Ascending aorta (tissue), 2 donors: ENCODE results near the gene MLLT11. TPM values are rescaled to one million over a fixed set of nuclear protein-coding genes. Genes with fewer than 3 reads are reported as not detected.

Experiments used
- DNase-seq, 2 donors: peaks; one replicate each; pipeline ENCODE4 v3.0.0-alpha.2; 2019; ENCODE audit warnings: low spot score in 2 of 2
- H3K27ac ChIP-seq, 2 donors: fragments of 200-600 bp; sonication (generic); one replicate each; pipeline ENCODE4 v1.5.1; 2016 to 2017; ENCODE audit warnings: mild to moderate bottlenecking in 1 of 2
- H3K27me3 ChIP-seq: fragments of 200-600 bp; sonication (generic); one replicate; pipeline ENCODE4 v1.5.1; 2017
- H3K36me3 ChIP-seq, 2 donors: fragments of 200-600 bp; sonication (generic); one replicate each; pipeline ENCODE4 v1.5.1; 2016
- H3K4me1 ChIP-seq, 2 donors: fragments of 200-600 bp; sonication (generic); one replicate each; pipeline ENCODE4 v1.5.1; 2016 to 2017; ENCODE audit warnings: mild to moderate bottlenecking in 1 of 2
- H3K4me3 ChIP-seq, 2 donors: fragments of 200-600 bp; sonication (generic); one replicate each; pipeline ENCODE4 v1.5.1; 2016 to 2017; ENCODE audit warnings: mild to moderate bottlenecking in 1 of 2
- H3K9me3 ChIP-seq, 2 donors: fragments of 200-600 bp; sonication (generic); one replicate each; pipeline ENCODE4 v1.5.1; 2016
- CTCF ChIP-seq, 3 experiments: fragments of 200-600 bp in 2 of 3; fragments of 450-650 bp in 1 of 3; sonication (generic) in 2 of 3; IDR thresholded peaks; one replicate each; pipeline ENCODE4 v1.5.1; 2016 to 2019; ENCODE audit warnings: antibody characterized with exemption in 3 of 3, mild to moderate bottlenecking in 1 of 3, moderate library complexity in 1 of 3
- intact Hi-C: fragments of 100-400 bp; cut with DNase I; formaldehyde crosslinking; loops from one replicate; pipeline ENCODE4 v1.15.1; 2023
- total RNA-seq: library from RNA; depleted of rRNA; stranded (reverse); fragments of >200 nt; gene quantifications from one replicate; pipeline ENCODE4 v1.1.0, GENCODE V29; 2016

Gene MLLT11
- total RNA-seq, 1 donor from 2014 or later = 3.6 TPM

DNA sequence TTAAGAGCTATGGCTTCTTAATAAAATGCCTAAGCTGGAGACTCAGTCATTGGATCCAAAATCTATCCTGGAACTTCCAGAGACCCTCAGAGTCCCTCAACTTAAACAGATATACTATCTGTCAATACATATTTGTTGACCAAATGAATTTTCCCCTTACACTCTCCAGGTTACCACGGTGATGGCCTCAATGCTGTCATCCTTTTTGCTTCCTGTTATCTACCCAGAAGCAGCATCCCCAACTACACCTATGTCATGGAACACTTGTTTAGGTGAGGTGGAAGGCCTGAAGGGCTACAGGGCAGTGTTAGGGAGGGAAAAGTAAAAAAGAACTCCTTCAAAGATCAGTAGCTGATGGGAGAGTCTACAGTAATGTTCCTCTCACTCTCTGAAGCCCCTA lies 17.0 kb upstream of the MLLT11 start:
- H3K9me3 ChIP-seq = no peaks in the 10 kb centered on the region
- no peak for DNase-seq
- H3K36me3 ChIP-seq = no peaks in the 10 kb centered on the region
- TF ChIP-seq CTCF (IDR thresholded peaks at IDR 0.05) = no peak
- no peak overlapping the region for H3K4me3 ChIP-seq
- intact Hi-C loops = no loop called here
- no peaks in the 10 kb centered on the region for H3K4me1 ChIP-seq
- H3K27ac ChIP-seq = no peak overlapping the region
- H3K27me3 ChIP-seq = no peaks in the 10 kb centered on the region

DNA sequence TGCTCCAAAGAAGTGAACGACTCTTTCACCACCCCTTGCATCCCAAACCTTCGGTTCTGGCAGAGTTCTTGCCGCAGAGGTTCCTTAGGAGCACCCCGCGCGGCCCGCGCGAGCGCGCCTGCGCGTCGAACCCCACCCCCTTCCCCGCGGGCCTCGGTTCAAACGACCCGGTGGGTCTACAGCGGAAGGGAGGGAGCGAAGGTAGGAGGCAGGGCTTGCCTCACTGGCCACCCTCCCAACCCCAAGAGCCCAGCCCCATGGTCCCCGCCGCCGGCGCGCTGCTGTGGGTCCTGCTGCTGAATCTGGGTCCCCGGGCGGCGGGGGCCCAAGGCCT lies 12.6 kb upstream of the MLLT11 start, which contains the start of gene C1orf56:
Gene C1orf56 (plus strand): TSS at position 161 of the 334 bp plus-strand sequence. CDS start 97 bp downstream, at position 258.
- peak within 1 kb of the TSS; percentile 76 to 88 for H3K27ac ChIP-seq
- intact Hi-C loops = no loop called here
- peak in 1 of 2 donors; percentile 81 for DNase-seq

GRCh38 chr1:151047925-151048644 lies 12.1 kb upstream of the MLLT11 start:
- H3K36me3 ChIP-seq = peaks cover 15 to 16% of the 10 kb centered on the region in 2 donors
- intact Hi-C loops = no loop called here
- H3K27ac ChIP-seq = peak overlapping the region; percentile 76 to 88
- DNase-seq = peak in 1 of 2 donors; percentile 85
- peak; percentile 50 to 64 (median 54) for TF ChIP-seq CTCF (IDR thresholded peaks at IDR 0.05)
- no peaks in the 10 kb centered on the region for H3K27me3 ChIP-seq
- H3K4me1 ChIP-seq = no peaks in the 10 kb centered on the region
- H3K4me3 ChIP-seq = peak overlapping the region; percentile 77 to 79
- no peaks in the 10 kb centered on the region for H3K9me3 ChIP-seq

More for the DNA sequence above, 12.6 kb upstream of the MLLT11 start, which contains the start of gene C1orf56:
- H3K4me3 ChIP-seq = peak within 1 kb of the TSS; percentile 77 to 79
- H3K9me3 ChIP-seq = no peaks in the 10 kb centered on the region
- H3K36me3 ChIP-seq = peaks cover 9 to 11% of the 10 kb centered on the region in 2 donors
- no peaks in the 10 kb centered on the region for H3K27me3 ChIP-seq
- no peaks in the 10 kb centered on the region for H3K4me1 ChIP-seq
- TF ChIP-seq CTCF (IDR thresholded peaks at IDR 0.05) = no peak

- Histone ChIP-seq H3K4me3 (peak overlapping the region; percentile 77 to 79), H3K9me3 (no peaks in the 10 kb centered on the region), H3K4me1 (no peaks in the 10 kb centered on the region), H3K27me3 (no peaks in the 10 kb centered on the region), H3K27ac (peak overlapping the region; percentile 76 to 88), H3K36me3 (peaks cover 20 to 22% of the 10 kb centered on the region in 2 donors)
- no peak for TF ChIP-seq CTCF (IDR thresholded peaks at IDR 0.05)
- no peak for DNase-seq
- intact Hi-C loops = no loop called here
These were observed 11.6 kb upstream of the MLLT11 start for GRCh38 chr1:151048645-151049032.

GRCh38 chr1:151049458-151049857 lies 10.7 kb upstream of the MLLT11 start:
- H3K27ac ChIP-seq = peak overlapping the region in 1 of 2 donors; percentile 18

More at GRCh38 chr1:151049458-151049857, 10.7 kb upstream of the MLLT11 start:
- no peak for DNase-seq
- no peak for TF ChIP-seq CTCF (IDR thresholded peaks at IDR 0.05)
- no peaks in the 10 kb centered on the region for H3K9me3 ChIP-seq
- peaks cover 28 to 30% of the 10 kb centered on the region in 2 donors for H3K36me3 ChIP-seq
- no peaks in the 10 kb centered on the region for H3K27me3 ChIP-seq
- intact Hi-C loops = no loop called here
- no peak overlapping the region for H3K4me3 ChIP-seq
- H3K4me1 ChIP-seq = no peaks in the 10 kb centered on the region
